Right lobe of liver (tissue), 4 donors: ENCODE results near the gene MYO5C.

Source experiments
- POLR2A ChIP-seq: fragments of 450-650 bp; IDR thresholded peaks from one replicate; pipeline ENCODE4 v1.6.1; 2017; ENCODE audit warnings: antibody characterized with exemption, mild to moderate bottlenecking
- TF ChIP-seq, protein P1 (sequence below), 4 donors: fragments of 200-600 bp in 3 of 4; fragments of 450-650 bp in 1 of 4; IDR thresholded peaks; one replicate each; pipeline versions ENCODE4 v1.5.1 to v1.8.0; 2016 to 2022; ENCODE audit warnings: antibody characterized with exemption in 4 of 4, mild to moderate bottlenecking in 2 of 4
- donor health status: DM: no; HTN: no; CAD: no.
- donor health status: DM: no; HTN: no; CAD: no.
- donor health status: DM: no; HTN: yes; CAD: no.

DNA sequence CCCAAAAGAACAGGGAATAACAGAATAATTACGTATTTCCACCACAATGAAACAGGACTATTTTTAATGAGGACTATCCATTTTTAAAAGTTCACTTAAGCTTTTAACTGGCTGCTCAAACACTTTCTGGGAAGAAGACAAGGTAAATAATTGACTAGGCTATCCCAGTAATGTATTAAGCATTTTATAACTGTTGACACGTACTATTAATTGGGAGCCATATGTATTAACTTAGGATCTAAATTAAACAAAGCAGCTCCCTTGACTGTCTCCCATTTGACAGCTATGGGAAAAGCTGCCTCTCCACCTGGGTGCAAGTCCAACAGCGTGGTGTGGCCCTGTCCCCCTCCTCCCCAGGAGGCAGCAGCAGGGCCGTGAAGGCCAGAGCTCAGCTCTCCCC is 36.1 kb downstream of the MYO5C start:
- no peak for TF ChIP-seq POLR2A
- TF ChIP-seq, protein P1, sequence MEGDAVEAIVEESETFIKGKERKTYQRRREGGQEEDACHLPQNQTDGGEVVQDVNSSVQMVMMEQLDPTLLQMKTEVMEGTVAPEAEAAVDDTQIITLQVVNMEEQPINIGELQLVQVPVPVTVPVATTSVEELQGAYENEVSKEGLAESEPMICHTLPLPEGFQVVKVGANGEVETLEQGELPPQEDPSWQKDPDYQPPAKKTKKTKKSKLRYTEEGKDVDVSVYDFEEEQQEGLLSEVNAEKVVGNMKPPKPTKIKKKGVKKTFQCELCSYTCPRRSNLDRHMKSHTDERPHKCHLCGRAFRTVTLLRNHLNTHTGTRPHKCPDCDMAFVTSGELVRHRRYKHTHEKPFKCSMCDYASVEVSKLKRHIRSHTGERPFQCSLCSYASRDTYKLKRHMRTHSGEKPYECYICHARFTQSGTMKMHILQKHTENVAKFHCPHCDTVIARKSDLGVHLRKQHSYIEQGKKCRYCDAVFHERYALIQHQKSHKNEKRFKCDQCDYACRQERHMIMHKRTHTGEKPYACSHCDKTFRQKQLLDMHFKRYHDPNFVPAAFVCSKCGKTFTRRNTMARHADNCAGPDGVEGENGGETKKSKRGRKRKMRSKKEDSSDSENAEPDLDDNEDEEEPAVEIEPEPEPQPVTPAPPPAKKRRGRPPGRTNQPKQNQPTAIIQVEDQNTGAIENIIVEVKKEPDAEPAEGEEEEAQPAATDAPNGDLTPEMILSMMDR (IDR thresholded peaks at IDR 0.05) = no peak
